ENCODE data around the gene GSK3B.

The GSK3B gene

GRCh38 chr3:119831022-119831421, 263.2 kb downstream of the GSK3B start:
- H3K4me1 ChIP-seq (ENCODE audit: low read length), result no peaks in the 10 kb centered on the region
- DNase-seq, result no peak
- no peaks in the 10 kb centered on the region for H3K27me3 ChIP-seq (replicated peaks; ENCODE audit: insufficient read depth, low read length)
- no peak overlapping the region for H2AFZ ChIP-seq (ENCODE audit: low read length)
- no peak overlapping the region for H3K4me2 ChIP-seq (ENCODE audit: low read depth, low read length)
- H3K79me2 ChIP-seq (ENCODE audit: low read length), result no peaks in the 10 kb centered on the region
- H3K9me3 ChIP-seq (replicated peaks; ENCODE audit: insufficient read depth, low read length), result no peaks in the 10 kb centered on the region
- H3F3A ChIP-seq (ENCODE audit: insufficient read depth, low read length), result no peaks in the 10 kb centered on the region
- no peak overlapping the region for H3K27ac ChIP-seq (ENCODE audit: low read length)
- no peak overlapping the region for H3K4me3 ChIP-seq (ENCODE audit: low read length)
- H3K36me3 ChIP-seq (replicated peaks; ENCODE audit: insufficient read depth, low read length), result no peaks in the 10 kb centered on the region
- H3K9me2 ChIP-seq (replicated peaks; ENCODE audit: insufficient read depth, low read length), result no peaks in the 10 kb centered on the region
- no peak overlapping the region for H3K9ac ChIP-seq (ENCODE audit: low read length)
- no peak for TF ChIP-seq EZH2phosphoT487 (IDR thresholded peaks at IDR 0.05; ENCODE audit: low read length)
- 0 out of 2 replicates have a peak, but pooled peaks have one; percentile 11 for TF ChIP-seq CTCF (IDR thresholded peaks at IDR 0.05; ENCODE audit: low read length)
- TF ChIP-seq EZH2 (optimal IDR thresholded peaks at IDR 0.05; ENCODE audit: low read depth, low read length), result no peak
- H4K20me1 ChIP-seq (ENCODE audit: insufficient read depth, low read length), result no peaks in the 10 kb centered on the region

DNA sequence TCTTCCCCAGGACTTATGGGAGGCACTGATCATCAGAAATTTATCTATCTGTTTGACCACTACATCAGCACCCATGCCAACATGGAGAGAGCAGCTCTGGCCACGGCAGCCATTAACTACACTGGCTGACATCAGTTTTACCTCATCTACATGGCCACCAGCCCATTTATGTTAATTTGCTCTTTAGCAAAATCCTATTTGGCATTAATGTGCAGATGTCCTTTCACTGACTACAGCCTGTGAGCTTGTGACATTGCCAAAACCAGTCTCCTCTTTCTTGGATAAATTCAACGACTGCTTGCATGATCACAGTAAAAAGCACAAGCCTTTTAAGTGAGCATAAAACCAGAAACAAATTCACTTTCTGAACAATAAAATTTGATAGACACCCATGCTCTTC, 264.8 kb downstream of the GSK3B start:
- no peak overlapping the region for H3K4me3 ChIP-seq (ENCODE audit: low read length)
- H4K20me1 ChIP-seq (ENCODE audit: insufficient read depth, low read length), result no peaks in the 10 kb centered on the region
- H3K27ac ChIP-seq (ENCODE audit: low read length), result no peak overlapping the region
- no peaks in the 10 kb centered on the region for H3K79me2 ChIP-seq (ENCODE audit: low read length)
- no peaks in the 10 kb centered on the region for H3K9me2 ChIP-seq (replicated peaks; ENCODE audit: insufficient read depth, low read length)
- TF ChIP-seq CTCF (IDR thresholded peaks at IDR 0.05; ENCODE audit: low read length) (no peak), EZH2phosphoT487 (IDR thresholded peaks at IDR 0.05; ENCODE audit: low read length) (no peak), EZH2 (optimal IDR thresholded peaks at IDR 0.05; ENCODE audit: low read depth, low read length) (no peak)
- no peak overlapping the region for H3K9ac ChIP-seq (ENCODE audit: low read length)
- H3K4me2 ChIP-seq (ENCODE audit: low read depth, low read length), result no peak overlapping the region
- no peak overlapping the region for H2AFZ ChIP-seq (ENCODE audit: low read length)
- no peak for DNase-seq
- H3K4me1 ChIP-seq (ENCODE audit: low read length), result no peaks in the 10 kb centered on the region
- no peaks in the 10 kb centered on the region for H3K27me3 ChIP-seq (replicated peaks; ENCODE audit: insufficient read depth, low read length)
- H3F3A ChIP-seq (ENCODE audit: insufficient read depth, low read length), result no peaks in the 10 kb centered on the region
- H3K36me3 ChIP-seq (replicated peaks; ENCODE audit: insufficient read depth, low read length), result no peaks in the 10 kb centered on the region
- H3K9me3 ChIP-seq (replicated peaks; ENCODE audit: insufficient read depth, low read length), result no peaks in the 10 kb centered on the region

GRCh38 chr3:119826711-119827608, 267.3 kb downstream of the GSK3B start:
- Histone ChIP-seq H3K9me2 (replicated peaks; ENCODE audit: insufficient read depth, low read length) (no peaks in the 10 kb centered on the region), H4K20me1 (ENCODE audit: insufficient read depth, low read length) (no peaks in the 10 kb centered on the region), H3K36me3 (replicated peaks; ENCODE audit: insufficient read depth, low read length) (no peaks in the 10 kb centered on the region), H3K27me3 (replicated peaks; ENCODE audit: insufficient read depth, low read length) (no peaks in the 10 kb centered on the region), H3F3A (ENCODE audit: insufficient read depth, low read length) (no peaks in the 10 kb centered on the region), H3K4me2 (ENCODE audit: low read depth, low read length) (no peak overlapping the region), H3K27ac (ENCODE audit: low read length) (no peak overlapping the region), H3K4me3 (ENCODE audit: low read length) (no peak overlapping the region), H3K9ac (ENCODE audit: low read length) (no peak overlapping the region), H3K79me2 (ENCODE audit: low read length) (no peaks in the 10 kb centered on the region), H3K4me1 (ENCODE audit: low read length) (no peaks in the 10 kb centered on the region), H2AFZ (ENCODE audit: low read length) (no peak overlapping the region), H3K9me3 (replicated peaks; ENCODE audit: insufficient read depth, low read length) (no peaks in the 10 kb centered on the region)
- TF ChIP-seq EZH2 (optimal IDR thresholded peaks at IDR 0.05; ENCODE audit: low read depth, low read length), result no peak
- TF ChIP-seq EZH2phosphoT487 (IDR thresholded peaks at IDR 0.05; ENCODE audit: low read length), result no peak
- TF ChIP-seq CTCF (IDR thresholded peaks at IDR 0.05; ENCODE audit: low read length), result no peak
- no peak for DNase-seq
